CD4-positive, alpha-beta T cell treated with Interleukin-4 for 4 hours (primary cell): ENCODE results near the gene ZBTB45.
"Not testable (repeated sequence)": the region's sequence is repeated elsewhere in the genome, so short reads cannot be mapped to it uniquely, and the experiment has no call there.

Experiments
- DNase-seq: peaks from one replicate; pipeline ENCODE4 v3.0.0-alpha.2; 2020

Gene ZBTB45

DNA sequence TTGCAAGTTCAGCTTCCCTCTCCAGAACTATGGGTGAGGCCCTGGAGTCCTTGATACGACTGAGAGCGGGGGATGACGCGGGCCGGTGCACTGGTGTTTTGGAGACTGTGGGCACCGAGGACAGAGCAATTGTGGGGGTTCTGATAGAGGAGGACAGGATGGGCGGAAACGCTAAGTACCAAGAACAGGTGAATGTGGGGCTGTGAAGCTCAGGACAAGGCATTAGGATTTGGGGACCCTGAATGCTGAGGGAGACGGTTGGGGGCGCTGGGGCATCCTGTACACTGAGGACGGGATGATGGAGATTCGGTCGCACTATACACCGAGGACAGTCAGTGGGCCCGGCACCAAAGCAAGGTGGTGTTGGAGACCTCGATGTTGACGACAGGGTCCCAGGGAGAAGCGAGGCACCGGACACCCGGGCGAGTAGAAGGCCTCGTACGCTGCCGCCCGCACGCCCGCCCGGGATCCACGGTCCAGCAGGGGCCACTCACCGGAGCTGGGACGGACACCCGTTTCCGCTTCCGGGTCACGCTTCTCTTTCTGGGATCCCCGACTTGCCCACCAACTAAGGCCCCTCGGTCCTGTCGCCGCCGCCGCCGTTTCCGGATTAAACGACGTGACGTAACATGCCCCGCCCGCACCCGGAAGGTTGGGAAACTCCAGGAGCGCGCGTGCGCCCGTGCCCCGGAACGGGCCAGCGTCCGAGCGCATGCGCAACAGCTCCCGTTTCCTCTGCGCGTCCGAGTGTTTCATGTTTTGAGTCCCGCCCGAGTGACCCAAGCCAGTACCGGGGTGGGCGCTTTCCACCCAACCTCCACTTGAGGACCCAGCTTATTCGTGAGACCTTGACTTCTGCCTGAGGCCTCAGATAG lies 35.1 kb upstream of the ZBTB45 start, which contains the start of gene CHMP2A:
Gene CHMP2A, minus strand, starts transcription at position 612 of the 875 bp plus-strand sequence. CDS start 893 bp downstream, outside the sequence.
- peak; percentile 96 for DNase-seq

DNA sequence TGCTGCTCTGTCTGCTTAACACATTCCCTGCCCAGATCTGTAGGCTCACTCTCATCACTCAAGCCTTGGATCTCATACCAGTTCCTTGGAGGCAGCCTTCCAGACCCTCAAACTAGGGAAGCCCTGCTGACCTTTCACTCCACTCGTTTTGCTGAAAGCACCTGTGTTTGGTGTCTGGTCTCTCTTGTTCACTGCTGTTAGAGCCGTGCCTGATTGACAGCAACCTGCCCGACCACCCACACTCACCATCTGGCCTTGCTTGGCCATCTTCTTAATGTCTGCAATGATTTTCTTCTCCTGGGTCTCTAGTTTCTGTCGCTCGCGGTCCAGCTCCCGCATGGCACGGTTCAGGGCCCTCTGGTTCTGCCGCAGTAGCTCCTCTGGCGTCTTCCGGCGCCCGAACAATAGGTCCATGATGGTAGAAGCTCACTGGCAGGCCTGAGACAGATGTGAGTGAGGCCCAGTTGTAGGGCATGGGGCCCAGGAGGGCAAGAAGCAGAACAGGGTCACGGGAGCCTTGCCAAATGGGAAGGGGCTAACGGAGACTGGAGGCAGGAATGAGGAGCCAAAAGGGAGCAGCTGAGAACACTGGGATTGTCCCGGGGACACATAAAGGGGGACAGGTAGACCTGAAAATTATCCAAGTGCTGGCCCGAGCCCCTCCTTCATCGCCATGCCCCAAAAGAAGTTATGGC lies 34.3 kb upstream of the ZBTB45 start:
- DNase-seq, result no peak

GRCh38 chr19:58552655-58553054 lies 33.0 kb upstream of the ZBTB45 start:
- no peak for DNase-seq

GRCh38 chr19:58551577-58552471 lies 32.2 kb upstream of the ZBTB45 start:
- DNase-seq, result no peak

- no peak for DNase-seq
Measured at GRCh38 chr19:58551123-58551497, 31.5 kb upstream of the ZBTB45 start.

GRCh38 chr19:58550362-58551122 lies 30.9 kb upstream of the ZBTB45 start:
- DNase-seq, result no peak

DNA sequence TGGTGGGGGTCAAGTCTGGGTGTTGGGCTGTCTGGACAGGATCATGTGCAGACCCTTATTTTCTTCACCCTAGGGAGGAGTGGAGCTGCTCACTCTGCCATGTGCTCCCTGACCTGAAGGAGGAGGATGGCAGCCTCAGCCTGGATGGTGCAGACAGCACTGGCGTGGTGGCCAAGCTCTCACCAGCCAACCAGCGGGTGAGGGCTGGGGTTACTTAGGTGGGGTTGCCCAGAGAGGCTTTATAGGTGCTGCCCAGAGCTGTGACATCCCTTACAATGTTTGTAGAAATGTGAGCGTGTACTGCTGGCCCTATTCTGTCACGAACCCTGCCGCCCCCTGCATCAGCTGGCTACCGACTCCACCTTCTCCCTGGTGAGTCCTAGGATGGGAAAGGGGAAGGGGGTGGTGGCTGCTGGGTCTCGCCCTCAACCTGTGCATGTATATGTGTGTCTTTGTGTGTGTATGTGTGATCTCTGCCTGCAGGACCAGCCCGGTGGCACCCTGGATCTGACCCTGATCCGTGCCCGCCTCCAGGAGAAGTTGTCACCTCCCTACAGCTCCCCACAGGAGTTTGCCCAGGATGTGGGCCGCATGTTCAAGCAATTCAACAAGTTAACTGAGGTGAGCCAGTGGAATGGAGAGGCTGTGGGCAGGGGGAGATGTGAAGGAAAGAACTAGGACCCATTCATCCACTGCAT lies 30.2 kb upstream of the ZBTB45 start:
- no peak for DNase-seq

DNA sequence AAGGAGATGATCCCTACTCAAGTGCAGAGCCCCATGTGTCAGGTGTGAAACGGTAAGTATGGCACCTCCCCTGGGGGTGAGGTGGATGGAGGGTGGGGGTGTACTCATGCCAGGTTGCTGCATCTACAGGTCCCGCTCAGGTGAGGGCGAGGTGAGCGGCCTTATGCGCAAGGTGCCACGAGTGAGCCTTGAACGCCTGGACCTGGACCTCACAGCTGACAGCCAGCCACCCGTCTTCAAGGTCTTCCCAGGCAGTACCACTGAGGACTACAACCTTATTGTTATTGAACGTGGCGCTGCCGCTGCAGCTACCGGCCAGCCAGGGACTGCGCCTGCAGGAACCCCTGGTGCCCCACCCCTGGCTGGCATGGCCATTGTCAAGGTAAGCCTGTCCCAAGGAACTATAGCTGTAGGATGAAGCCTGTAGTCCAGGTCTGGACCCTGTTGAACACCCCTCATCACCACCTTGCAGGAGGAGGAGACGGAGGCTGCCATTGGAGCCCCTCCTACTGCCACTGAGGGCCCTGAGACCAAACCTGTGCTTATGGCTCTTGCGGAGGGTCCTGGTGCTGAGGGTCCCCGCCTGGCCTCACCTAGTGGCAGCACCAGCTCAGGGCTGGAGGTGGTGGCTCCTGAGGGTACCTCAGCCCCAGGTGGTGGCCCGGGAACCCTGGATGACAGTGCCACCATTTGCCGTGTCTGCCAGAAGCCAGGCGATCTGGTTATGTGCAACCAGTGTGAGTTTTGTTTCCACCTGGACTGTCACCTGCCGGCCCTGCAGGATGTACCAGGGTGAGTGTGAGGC lies 29.5 kb upstream of the ZBTB45 start:
- no peak for DNase-seq

DNA sequence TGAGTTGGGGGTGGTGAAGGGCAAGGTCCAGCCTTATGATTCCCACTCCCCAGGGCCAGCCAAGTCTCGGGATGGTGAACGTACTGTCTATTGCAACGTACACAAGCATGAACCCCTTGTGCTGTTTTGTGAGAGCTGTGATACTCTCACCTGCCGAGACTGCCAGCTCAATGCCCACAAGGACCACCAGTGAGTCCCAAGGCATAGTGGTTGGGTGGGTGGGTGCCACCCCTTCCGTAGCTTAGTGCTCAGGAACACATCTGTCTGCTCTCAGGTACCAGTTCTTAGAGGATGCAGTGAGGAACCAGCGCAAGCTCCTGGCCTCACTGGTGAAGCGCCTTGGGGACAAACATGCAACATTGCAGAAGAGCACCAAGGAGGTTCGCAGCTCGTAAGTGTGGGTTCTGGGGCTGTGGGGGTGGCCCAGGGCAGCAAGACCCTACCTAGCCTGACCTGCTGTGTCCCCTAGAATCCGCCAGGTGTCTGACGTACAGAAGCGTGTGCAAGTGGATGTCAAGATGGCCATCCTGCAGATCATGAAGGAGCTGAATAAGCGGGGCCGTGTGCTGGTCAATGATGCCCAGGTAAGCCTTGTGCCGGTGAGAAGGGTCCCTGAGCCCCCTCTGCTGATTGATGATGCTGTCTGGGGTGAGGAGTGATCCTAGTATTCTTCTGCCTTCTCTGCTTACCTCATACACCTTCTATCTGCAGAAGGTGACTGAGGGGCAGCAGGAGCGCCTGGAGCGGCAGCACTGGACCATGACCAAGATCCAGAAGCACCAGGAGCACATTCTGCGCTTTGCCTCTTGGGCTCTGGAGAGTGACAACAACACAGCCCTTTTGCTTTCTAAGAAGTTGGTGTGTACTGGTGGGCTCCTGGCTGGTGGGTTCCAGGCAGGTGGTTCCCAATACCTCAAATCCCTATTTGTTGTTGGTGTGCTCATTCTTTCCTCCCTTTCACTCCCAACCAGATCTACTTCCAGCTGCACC lies 28.0 kb upstream of the ZBTB45 start:
- no peak for DNase-seq

DNA sequence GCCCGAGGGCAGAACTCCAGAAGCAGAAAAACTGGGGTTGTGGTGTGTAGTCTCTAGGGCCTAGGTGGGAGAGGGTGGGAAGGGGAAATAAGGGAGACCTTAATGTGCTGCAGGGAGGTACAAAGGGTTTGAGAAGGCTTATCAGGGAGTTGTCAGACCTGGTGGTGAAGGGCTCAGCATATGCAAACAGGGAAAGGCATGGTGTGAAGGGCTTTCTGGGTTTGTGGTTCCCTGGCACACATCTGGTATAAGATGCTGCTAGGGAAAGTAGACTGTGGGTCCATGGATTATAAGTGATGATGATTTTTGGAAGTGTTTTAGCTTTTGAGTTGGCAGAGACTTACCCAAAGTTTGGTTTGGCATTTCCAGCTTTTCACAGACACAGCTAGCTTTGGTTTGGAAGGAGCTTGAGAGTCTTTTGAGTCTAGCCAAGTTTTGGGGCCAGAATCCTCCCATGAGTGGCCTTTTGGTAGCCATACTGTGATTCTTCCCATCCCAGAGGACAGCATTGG lies 26.5 kb upstream of the ZBTB45 start:
- DNase-seq, result no peak

DNA sequence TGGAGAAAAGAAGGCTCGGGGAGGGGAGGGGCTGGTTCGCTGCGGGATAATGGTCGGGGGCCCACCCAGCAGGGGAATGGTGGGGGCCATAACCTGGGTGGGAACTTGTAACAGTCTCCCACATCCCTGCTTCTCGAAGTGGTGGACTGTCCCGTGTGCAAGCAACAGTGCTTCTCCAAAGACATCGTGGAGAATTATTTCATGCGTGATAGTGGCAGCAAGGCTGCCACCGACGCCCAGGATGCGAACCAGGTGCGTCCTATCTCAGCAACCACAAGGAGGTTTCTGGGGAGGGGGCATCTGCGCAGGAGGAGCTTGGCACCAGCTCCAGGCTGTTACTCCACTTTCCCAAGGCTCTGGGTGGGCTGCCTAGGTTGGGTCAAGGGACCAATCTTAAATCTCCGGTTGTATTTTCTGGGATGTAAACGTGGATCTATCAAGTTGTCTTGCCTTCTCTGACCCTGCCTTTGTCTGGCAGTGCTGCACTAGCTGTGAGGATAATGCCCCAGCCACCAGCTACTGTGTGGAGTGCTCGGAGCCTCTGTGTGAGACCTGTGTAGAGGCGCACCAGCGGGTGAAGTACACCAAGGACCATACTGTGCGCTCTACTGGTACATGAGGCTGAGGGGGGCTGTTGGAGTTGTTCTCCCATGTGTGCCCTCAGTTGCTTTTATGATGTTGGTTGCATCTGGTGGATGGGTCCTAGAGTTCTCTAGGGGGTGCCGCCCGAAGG lies 25.8 kb upstream of the ZBTB45 start:
- no peak for DNase-seq

DNA sequence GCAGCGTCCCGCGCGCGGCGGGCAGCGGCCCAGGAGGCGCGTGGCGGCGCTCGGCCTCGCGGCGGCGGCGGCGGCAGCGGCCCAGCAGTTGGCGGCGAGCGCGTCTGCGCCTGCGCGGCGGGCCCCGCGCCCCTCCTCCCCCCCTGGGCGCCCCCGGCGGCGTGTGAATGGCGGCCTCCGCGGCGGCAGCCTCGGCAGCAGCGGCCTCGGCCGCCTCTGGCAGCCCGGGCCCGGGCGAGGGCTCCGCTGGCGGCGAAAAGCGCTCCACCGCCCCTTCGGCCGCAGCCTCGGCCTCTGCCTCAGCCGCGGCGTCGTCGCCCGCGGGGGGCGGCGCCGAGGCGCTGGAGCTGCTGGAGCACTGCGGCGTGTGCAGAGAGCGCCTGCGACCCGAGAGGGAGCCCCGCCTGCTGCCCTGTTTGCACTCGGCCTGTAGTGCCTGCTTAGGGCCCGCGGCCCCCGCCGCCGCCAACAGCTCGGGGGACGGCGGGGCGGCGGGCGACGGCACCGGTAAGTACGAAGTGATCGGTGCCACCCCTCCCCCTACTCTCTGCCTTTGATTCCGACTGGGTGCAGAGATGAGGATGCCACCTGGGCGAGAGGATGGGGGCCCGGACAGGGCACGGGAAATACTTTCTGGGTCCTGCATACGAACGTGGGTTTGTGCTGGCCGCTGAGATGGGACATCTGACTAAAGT lies 25.1 kb upstream of the ZBTB45 start:
- peak; percentile 72 for DNase-seq

DNA sequence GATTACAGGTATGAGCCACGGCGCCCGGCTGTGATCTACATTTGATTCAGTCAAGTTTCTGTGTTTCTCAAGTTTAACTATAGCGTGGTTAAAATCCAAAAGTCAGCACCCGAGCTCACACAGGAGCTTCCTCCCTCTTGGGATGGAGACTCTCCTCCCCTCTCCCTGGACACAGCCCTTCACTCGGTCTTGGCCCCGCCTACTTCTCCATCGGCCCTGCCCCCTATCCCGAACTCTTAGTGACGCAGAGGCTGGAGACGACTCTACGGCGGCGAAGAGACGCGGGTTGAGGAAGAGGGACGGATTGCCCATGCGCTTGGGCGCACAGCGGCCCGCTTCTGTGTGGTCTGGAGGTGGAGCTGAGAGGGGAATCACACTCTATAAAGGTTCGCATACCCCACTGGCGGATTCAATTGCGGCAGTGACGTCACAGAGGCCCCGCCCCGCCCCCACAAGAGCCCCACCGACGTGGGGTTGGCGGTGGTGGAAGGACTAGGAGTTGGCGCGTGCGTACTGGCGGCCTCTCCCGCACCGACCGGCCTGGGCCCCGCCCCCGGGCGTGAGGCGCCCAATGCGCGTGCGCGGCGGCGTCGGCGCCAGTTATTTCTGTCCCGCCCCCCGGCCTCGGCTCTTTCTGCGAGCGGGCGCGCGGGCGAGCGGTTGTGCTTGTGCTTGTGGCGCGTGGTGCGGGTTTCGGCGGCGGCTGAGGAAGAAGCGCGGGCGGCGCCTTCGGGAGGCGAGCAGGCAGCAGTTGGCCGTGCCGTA lies 24.4 kb upstream of the ZBTB45 start, which contains the start of gene TRIM28:
Gene TRIM28, plus strand, starts transcription at position 239 of the 765 bp plus-strand sequence. CDS start 694 bp downstream, outside the sequence.
- DNase-seq, result peak; percentile 99

DNA sequence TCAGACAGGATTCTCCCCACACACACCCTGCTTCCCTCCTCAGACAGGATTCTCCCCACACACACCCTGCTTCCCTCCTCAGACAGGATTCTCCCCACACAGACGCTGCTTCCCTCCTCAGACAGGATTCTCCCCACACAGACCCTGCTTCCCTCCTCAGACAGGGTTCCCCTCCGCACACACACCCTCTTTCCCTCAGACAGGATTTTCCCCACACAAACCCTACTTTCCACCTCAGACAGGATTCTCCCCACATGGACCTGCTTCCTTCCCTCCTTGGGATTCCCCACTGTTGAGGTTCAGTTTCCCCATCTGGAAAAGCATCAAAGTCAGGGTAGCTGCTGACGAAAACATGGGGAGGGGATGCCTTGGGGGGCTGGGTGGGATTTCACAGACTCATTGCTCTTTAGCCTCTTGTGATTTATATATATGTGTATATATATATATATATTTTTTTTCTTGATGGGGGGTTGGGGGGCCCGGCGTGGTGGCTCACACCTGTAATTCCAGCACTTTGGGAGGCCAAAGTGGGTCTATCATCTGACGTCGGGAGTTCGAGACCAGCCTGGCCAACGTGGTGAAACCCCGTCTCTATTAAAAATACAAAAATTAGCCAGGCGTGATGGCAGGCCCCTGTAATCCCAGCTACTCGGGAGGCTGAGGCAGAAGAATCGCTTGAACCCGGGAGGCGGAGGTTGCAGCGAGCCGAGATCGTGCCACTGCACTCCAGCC lies 23.2 kb upstream of the ZBTB45 start:
- DNase-seq, result not testable (repeated sequence)

DNA sequence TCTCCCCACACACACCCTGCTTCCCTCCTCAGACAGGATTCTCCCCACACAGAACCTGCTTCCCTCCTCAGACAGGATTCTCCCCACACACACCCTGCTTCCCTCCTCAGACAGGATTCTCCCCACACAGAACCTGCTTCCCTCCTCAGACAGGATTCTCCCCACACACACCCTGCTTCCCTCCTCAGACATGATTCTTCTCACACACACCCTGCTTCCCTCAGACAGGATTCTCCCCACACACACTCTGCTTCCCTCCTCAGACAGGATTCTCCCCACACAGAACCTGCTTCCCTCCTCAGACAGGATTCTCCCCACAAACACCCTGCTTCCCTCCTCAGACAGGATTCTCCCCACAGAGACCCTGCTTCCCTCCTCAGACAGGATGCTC lies 19.6 kb upstream of the ZBTB45 start:
- DNase-seq, result not testable (repeated sequence)
